B cell (primary cell): ENCODE results near the gene BMP7. TPM values are rescaled to one million over a fixed set of nuclear protein-coding genes. Genes with fewer than 3 reads are reported as not detected.

Experiments
- ATAC-seq: fragments of 200-7000 bp; cut with Tn5 transposase; one replicate; pipeline ENCODE4 v1.10.0; 2021; ENCODE audit warnings: low read depth, mild to moderate bottlenecking, moderate number of reproducible peaks, moderate library complexity
- CTCF ChIA-PET: fragments of 350-600 bp; sonication (Branson Sonifier 250); formaldehyde crosslinking; loops from one replicate; lab custom pipeline; 2021; ENCODE audit warnings: antibody characterized with exemption, inconsistent platforms; lab: Charles Lee
- POLR2A ChIA-PET: fragments of 350-600 bp; sonication (Branson Sonifier 250); formaldehyde crosslinking; loops from one replicate; lab custom pipeline; 2021; ENCODE audit warnings: antibody characterized with exemption; lab: Charles Lee
- DNase-seq: peaks from one replicate; pipeline ENCODE4 v3.0.0; 2013
- H2AFZ ChIP-seq: 2 replicates; pipeline ENCODE4 v1.6.1; 2012; ENCODE audit warnings: mild to moderate bottlenecking, low read depth, low read length; ENCODE audit not compliant: insufficient read depth, poor library complexity, severe bottlenecking
- H3K27ac ChIP-seq, 2 donors: 1 replicate in 1 of 2; 2 replicates in 1 of 2; pipeline ENCODE4 v1.5.1; 2012 to 2013; ENCODE audit warnings: low read length in 2 of 2, mild to moderate bottlenecking in 2 of 2, moderate library complexity in 1 of 2
- H3K27me3 ChIP-seq, 4 experiments: fragments of 200-600 bp in 1 of 4; sonication (generic) in 1 of 4; replicated peaks in 1 of 4; 1 replicate in 2 of 4; 2 replicates in 2 of 4; pipeline versions ENCODE4 v1.6.1 to v1.7.0; 2013 to 2016; ENCODE audit warnings: low read length in 3 of 4, mild to moderate bottlenecking in 2 of 4, mixed read lengths in 1 of 4, moderate library complexity in 1 of 4; ENCODE audit not compliant: insufficient read depth in 4 of 4, control insufficient read depth in 3 of 4; ENCODE audit errors: control extremely low read depth in 1 of 4
- H3K36me3 ChIP-seq, 2 experiments: replicated peaks in 1 of 2; 1 replicate in 1 of 2; 2 replicates in 1 of 2; pipeline versions ENCODE4 v1.6.1 to v1.7.1; 2013; ENCODE audit warnings: low read length in 1 of 2; ENCODE audit not compliant: insufficient read depth in 2 of 2, control insufficient read depth in 1 of 2; ENCODE audit errors: control extremely low read depth in 1 of 2, extremely low read depth in 1 of 2
- H3K4me1 ChIP-seq, 2 donors: fragments of 200-600 bp in 1 of 2; sonication (generic) in 1 of 2; 1 replicate in 1 of 2; 2 replicates in 1 of 2; pipeline versions ENCODE4 v1.5.1 to v1.6.1; 2013 to 2017; ENCODE audit warnings: low read length in 2 of 2; ENCODE audit not compliant: control insufficient read depth in 2 of 2, insufficient read depth in 2 of 2
- H3K4me2 ChIP-seq: replicated peaks from 2 replicates; pipeline ENCODE3; 2012; ENCODE audit warnings: mild to moderate bottlenecking, low read depth, low read length; ENCODE audit not compliant: poor library complexity, severe bottlenecking
- H3K4me3 ChIP-seq, 5 experiments: fragments of 200-600 bp in 1 of 5; sonication (generic) in 1 of 5; 1 replicate in 3 of 5; 2 replicates in 2 of 5; pipeline versions ENCODE4 v1.5.1 to v1.7.0; 2011 to 2016; ENCODE audit warnings: low read length in 4 of 5, mild to moderate bottlenecking in 4 of 5, low read depth in 2 of 5, control low read depth in 1 of 5, moderate library complexity in 1 of 5; ENCODE audit not compliant: insufficient read depth in 1 of 5; ENCODE audit errors: control extremely low read depth in 1 of 5, extremely low read depth in 1 of 5
- H3K79me2 ChIP-seq: fragments of 200-600 bp; sonication (generic); one replicate; pipeline ENCODE4 v1.6.0; 2016; ENCODE audit warnings: low read length; ENCODE audit not compliant: control insufficient read depth, insufficient read depth
- H3K9ac ChIP-seq: fragments of 200-600 bp; sonication (generic); 2 replicates; pipeline ENCODE4 v1.6.1; 2017; ENCODE audit warnings: mild to moderate bottlenecking, low read length, moderate library complexity
- H3K9me3 ChIP-seq, 3 donors: one replicate each; pipeline versions ENCODE4 v1.6.1 to v1.7.1; 2013; ENCODE audit warnings: low read length in 2 of 3; ENCODE audit not compliant: control insufficient read depth in 2 of 3, insufficient read depth in 1 of 3; ENCODE audit errors: control extremely low read depth in 1 of 3
- H4K20me1 ChIP-seq: 2 replicates; pipeline ENCODE4 v1.6.0; 2012; ENCODE audit warnings: mild to moderate bottlenecking, low read length; ENCODE audit not compliant: insufficient read depth, control insufficient read depth, poor library complexity, severe bottlenecking
- H3K27ac Mint-ChIP-seq: one replicate; pipeline ENCODE4 v1.8.0; 2021; ENCODE audit warnings: mixed read lengths
- H3K27me3 Mint-ChIP-seq: one replicate; pipeline ENCODE4 v1.8.0; 2021; ENCODE audit warnings: mixed read lengths
- H3K4me1 Mint-ChIP-seq: one replicate; pipeline ENCODE4 v1.8.0; 2021; ENCODE audit warnings: mixed read lengths
- H3K4me3 Mint-ChIP-seq: one replicate; pipeline ENCODE4 v1.8.0; 2021; ENCODE audit warnings: mixed read lengths
- H3K9me3 Mint-ChIP-seq: one replicate; pipeline ENCODE4 v1.8.0; 2022; ENCODE audit warnings: mixed read lengths; ENCODE audit not compliant: insufficient read depth
- CTCF ChIP-seq: fragments of 200-600 bp; IDR thresholded peaks from one replicate; pipeline ENCODE4 v1.8.0; 2022; ENCODE audit warnings: antibody characterized with exemption, mild to moderate bottlenecking
- EZH2 ChIP-seq: IDR thresholded peaks from 2 replicates; pipeline ENCODE4 v1.6.1; 2012; ENCODE audit warnings: borderline replicate concordance, low read depth, mild to moderate bottlenecking, moderate library complexity, low read length; ENCODE audit not compliant: insufficient read depth, poor library complexity, severe bottlenecking
- WGBS: methylation state at CpG from one replicate; pipeline ENCODE4 v1.1.5; 2013; ENCODE audit warnings: missing lambda C conversion rate; ENCODE audit not compliant: insufficient coverage; 5-methylcytosine and 5-hydroxymethylcytosine counted together
- intact Hi-C: fragments of 100-400 bp; cut with micrococcal nuclease; formaldehyde crosslinking; loops from one replicate; pipeline ENCODE4 v1.10.0; 2022
- polyA plus RNA-seq: library from polyadenylated mRNA; depleted of rRNA; stranded (reverse); fragments of >200 nt; gene quantifications from 2 replicates; pipeline ENCODE4 v1.2.3, GENCODE V29; 2012
- total RNA-seq, 2 donors: library from RNA; stranded (reverse); fragments of 120-200 nt in 1 of 2; gene quantifications; 1 replicate in 1 of 2; 2 replicates in 1 of 2; pipeline versions ENCODE4 v1.2.3 to v1.2.4, GENCODE V29; 2013 to 2022

Gene BMP7
- total and polyA plus RNA-seq, 2 donors (not counting 1 experiment from before 2014, with no cell fraction given): not detected

GRCh38 chr20:57131601-57132391 is 134.6 kb downstream of the BMP7 start:
- Histone ChIP-seq H3K9ac (no peak overlapping the region), H3K4me3 (no peak overlapping the region), H3K27ac (no peak overlapping the region), H3K36me3 (no peaks in the 10 kb centered on the region), H3K4me2 (no peak overlapping the region), H4K20me1 (no peaks in the 10 kb centered on the region), H3K79me2 (no peaks in the 10 kb centered on the region), H3K9me3 (peaks cover 0 to 5% (median 0%) of the 10 kb centered on the region in 3 donors), H2AFZ (no peak overlapping the region), H3K27me3 (no peaks in the 10 kb centered on the region), H3K4me1 (no peaks in the 10 kb centered on the region)
- H3K4me3 Mint-ChIP-seq: no peak overlapping the region
- POLR2A ChIA-PET: no interaction called here
- H3K27me3 Mint-ChIP-seq: peaks cover 22% of the 10 kb centered on the region
- intact Hi-C loops: no loop called here
- CTCF ChIA-PET: no interaction called here
- no peak overlapping the region for H3K27ac Mint-ChIP-seq
- ATAC-seq (no peak), DNase-seq (no peak)
- no peaks in the 10 kb centered on the region for H3K9me3 Mint-ChIP-seq
- 78% methylated on average over 4 of the region's 13 CpGs for WGBS
- TF ChIP-seq EZH2: no peak
- no peak for TF ChIP-seq CTCF
- no peaks in the 10 kb centered on the region for H3K4me1 Mint-ChIP-seq

GRCh38 chr20:57131077-57131476 is 135.4 kb downstream of the BMP7 start:
- Histone ChIP-seq H3K27me3 (no peaks in the 10 kb centered on the region), H3K9ac (no peak overlapping the region), H3K27ac (no peak overlapping the region), H2AFZ (no peak overlapping the region), H3K4me1 (no peaks in the 10 kb centered on the region), H3K36me3 (no peaks in the 10 kb centered on the region), H3K79me2 (no peaks in the 10 kb centered on the region), H3K4me2 (no peak overlapping the region), H4K20me1 (no peaks in the 10 kb centered on the region), H3K9me3 (peaks cover 0 to 5% (median 0%) of the 10 kb centered on the region in 3 donors), H3K4me3 (no peak overlapping the region)
- H3K9me3 Mint-ChIP-seq: no peaks in the 10 kb centered on the region
- CTCF ChIA-PET: no interaction called here
- POLR2A ChIA-PET: no interaction called here
- H3K4me3 Mint-ChIP-seq: no peak overlapping the region
- DNase-seq: no peak
- no peaks in the 10 kb centered on the region for H3K4me1 Mint-ChIP-seq
- peaks cover 29% of the 10 kb centered on the region for H3K27me3 Mint-ChIP-seq
- TF ChIP-seq EZH2: no peak
- no peak for TF ChIP-seq CTCF
- intact Hi-C loops: no loop called here
- no peak for ATAC-seq
- WGBS: 94% methylated on average over 10 of the region's 10 CpGs
- no peak overlapping the region for H3K27ac Mint-ChIP-seq
